ENCODE results near the gene CFAP74. TPM values are rescaled to one million over a fixed set of nuclear protein-coding genes. Genes with fewer than 3 reads are reported as not detected.

The CFAP74 gene
- total RNA-seq, 4 donors from 2014 or later = not detected

DNA sequence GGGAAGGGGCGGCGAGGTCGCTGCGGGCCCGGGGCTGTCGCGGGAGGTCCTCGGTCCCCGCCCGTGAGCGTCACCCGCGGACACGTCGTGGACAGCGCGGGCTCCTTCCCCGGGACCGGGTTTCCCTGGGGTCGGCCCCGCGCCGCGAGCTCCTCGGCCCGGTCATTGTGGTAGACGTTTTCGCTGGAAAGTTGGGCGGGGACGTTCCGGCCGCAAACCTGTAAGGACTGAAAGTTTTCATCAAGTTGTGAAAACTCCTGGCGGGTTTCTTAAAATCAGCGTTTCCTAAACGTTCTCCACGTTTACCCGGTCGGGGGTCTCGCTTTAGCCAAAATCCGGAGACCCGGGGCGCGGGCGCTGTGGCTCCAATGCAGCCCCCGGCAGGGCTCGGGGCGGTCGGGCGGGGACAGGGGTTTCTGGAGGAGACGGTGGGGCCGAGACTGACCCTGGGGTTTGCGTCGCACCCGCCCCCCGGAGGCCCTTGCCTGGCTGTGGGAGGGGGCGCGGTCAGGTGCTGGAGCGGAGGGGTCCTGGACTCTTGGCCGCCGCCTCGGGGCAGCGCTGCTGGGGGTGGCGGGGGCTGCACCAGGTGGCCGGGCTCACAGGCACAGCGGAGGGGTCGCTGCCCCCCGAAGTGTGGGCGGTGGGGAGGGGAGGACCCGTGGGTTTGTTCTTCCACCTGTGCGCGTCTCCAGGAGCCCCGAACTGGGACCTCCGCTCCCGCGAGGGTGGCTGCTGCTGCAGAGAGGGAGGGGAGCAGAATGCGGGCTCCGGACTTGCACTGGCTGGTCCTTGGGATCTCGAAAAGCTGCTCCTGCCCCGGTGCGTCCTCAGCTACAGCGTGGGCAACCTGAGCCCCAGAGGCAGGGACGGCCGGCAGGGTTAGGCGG, 47.5 kb upstream of the CFAP74 start:
- TF ChIP-seq, protein P1, sequence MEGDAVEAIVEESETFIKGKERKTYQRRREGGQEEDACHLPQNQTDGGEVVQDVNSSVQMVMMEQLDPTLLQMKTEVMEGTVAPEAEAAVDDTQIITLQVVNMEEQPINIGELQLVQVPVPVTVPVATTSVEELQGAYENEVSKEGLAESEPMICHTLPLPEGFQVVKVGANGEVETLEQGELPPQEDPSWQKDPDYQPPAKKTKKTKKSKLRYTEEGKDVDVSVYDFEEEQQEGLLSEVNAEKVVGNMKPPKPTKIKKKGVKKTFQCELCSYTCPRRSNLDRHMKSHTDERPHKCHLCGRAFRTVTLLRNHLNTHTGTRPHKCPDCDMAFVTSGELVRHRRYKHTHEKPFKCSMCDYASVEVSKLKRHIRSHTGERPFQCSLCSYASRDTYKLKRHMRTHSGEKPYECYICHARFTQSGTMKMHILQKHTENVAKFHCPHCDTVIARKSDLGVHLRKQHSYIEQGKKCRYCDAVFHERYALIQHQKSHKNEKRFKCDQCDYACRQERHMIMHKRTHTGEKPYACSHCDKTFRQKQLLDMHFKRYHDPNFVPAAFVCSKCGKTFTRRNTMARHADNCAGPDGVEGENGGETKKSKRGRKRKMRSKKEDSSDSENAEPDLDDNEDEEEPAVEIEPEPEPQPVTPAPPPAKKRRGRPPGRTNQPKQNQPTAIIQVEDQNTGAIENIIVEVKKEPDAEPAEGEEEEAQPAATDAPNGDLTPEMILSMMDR (IDR thresholded peaks at IDR 0.05 in 4 of 5, conservative IDR thresholded peaks at IDR 0.05 in 1 of 5) = no peak
- no peak for TF ChIP-seq POLR2A (IDR thresholded peaks at IDR 0.05)
- intact Hi-C loops (cut with DNase I; ENCODE audit: low total_unique reads) = no loop called here
- H3K27me3 ChIP-seq = peaks cover 40 to 43% (median 42%) of the 10 kb centered on the region in 3 donors

DNA sequence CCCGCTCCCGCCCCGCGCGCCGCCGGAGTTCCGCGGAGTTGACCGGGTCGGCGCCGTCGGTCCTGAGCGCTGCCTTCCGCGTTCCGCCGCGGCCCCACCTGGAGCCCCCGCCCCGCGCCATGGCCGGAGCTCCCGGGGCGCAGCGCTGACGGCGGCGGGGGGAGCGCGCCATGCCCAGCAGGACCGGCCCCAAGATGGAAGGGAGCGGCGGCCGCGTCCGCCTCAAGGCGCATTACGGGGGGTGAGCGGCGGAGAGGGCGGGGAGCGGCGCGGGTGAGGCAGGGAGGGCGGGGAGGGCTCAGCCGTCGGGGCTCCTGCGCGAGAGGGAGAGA, 46.8 kb upstream of the CFAP74 start:
- intact Hi-C loops (cut with DNase I; ENCODE audit: low total_unique reads) = no loop called here
- TF ChIP-seq POLR2A (IDR thresholded peaks at IDR 0.05) = no peak
- TF ChIP-seq, protein P1 (IDR thresholded peaks at IDR 0.05 in 4 of 5, conservative IDR thresholded peaks at IDR 0.05 in 1 of 5) = no peak
- Histone ChIP-seq H3K27ac (no peak overlapping the region), H3K27me3 (peaks cover 40 to 46% (median 43%) of the 10 kb centered on the region in 3 donors), H3K9me3 (no peaks in the 10 kb centered on the region), H3K4me3 (peak overlapping the region in 1 of 4 donors; percentile 34), H3K36me3 (no peaks in the 10 kb centered on the region), H3K4me1 (no peaks in the 10 kb centered on the region)
- in situ Hi-C loops (cut with MboI; ENCODE audit: low sequenced_read_pairs in 4 of 4) = no loop called here
- DNase-seq (no peak), ATAC-seq (no peak)

More for the DNA sequence above, 47.5 kb upstream of the CFAP74 start:
- in situ Hi-C loops (cut with MboI; ENCODE audit: low sequenced_read_pairs in 4 of 4) = no loop called here
- H3K4me3 ChIP-seq = peak overlapping the region in 1 of 4 donors; percentile 2
- no peaks in the 10 kb centered on the region for H3K4me1 ChIP-seq
- no peaks in the 10 kb centered on the region for H3K36me3 ChIP-seq
- H3K27ac ChIP-seq = no peak overlapping the region
- no peak for ATAC-seq
- no peak for DNase-seq
- no peaks in the 10 kb centered on the region for H3K9me3 ChIP-seq

DNA sequence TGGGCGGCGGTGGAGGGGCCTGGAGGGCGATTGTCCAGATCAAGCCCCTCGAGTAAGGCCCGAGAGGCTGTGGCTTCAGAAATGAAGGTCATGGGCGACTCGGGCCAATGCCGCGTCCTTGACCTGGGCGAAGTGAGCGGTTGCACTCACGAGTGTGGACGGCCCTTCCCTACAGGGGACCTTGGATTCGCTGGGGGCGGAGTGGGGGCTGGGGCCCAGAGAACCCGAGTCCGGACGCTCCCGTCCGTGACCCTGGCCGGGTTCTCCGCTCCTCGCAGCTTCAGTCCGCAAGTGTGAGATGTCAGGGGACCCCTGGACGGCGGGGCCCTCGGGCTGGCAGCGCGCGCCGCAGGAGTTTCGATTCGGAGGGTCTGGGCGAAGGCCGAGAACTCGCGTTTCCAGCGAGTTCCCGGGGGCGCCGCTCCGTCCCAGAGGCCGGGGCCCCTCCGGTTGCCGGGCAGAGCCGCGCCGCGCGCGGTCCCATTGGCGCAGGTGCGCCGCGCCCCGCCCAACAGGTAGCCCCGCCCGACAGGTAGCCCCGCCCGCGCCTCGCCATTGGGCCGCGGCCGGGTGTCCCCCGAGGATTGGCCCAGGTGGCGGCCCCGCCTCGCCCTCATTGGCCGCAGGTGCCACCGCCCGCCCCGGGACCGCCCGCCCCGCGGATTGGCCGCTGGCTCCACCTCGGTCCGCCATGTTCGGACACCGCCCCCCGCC, 46.3 kb upstream of the CFAP74 start, which contains the start of gene PRKCZ:
PRKCZ (plus strand) TSS at position 694 of the 714 bp plus-strand sequence. CDS start 220 bp downstream, outside the sequence.
- Histone ChIP-seq H3K27ac (no peak within 1 kb of the TSS), H3K4me3 (peak within 1 kb of the TSS; percentile 20 to 46 (median 30)), H3K36me3 (no peaks in the 10 kb centered on the region), H3K4me1 (peaks cover 4 to 5% of the 10 kb centered on the region in 2 donors), H3K27me3 (peaks cover 44 to 46% (median 46%) of the 10 kb centered on the region in 3 donors), H3K9me3 (no peaks in the 10 kb centered on the region)
- TF ChIP-seq POLR2A (IDR thresholded peaks at IDR 0.05) = no peak
- peak in 1 of 2 donors; percentile 24 for DNase-seq
- no peak for ATAC-seq
- intact Hi-C loops (cut with DNase I; ENCODE audit: low total_unique reads) = no loop called here
- in situ Hi-C loops (cut with MboI; ENCODE audit: low sequenced_read_pairs in 4 of 4) = loop anchor here in 1 of 4 donors (10.0 kb wide), 1 partner anchor 105 kb away; no protein-coding TSS in a partner anchor

DNA sequence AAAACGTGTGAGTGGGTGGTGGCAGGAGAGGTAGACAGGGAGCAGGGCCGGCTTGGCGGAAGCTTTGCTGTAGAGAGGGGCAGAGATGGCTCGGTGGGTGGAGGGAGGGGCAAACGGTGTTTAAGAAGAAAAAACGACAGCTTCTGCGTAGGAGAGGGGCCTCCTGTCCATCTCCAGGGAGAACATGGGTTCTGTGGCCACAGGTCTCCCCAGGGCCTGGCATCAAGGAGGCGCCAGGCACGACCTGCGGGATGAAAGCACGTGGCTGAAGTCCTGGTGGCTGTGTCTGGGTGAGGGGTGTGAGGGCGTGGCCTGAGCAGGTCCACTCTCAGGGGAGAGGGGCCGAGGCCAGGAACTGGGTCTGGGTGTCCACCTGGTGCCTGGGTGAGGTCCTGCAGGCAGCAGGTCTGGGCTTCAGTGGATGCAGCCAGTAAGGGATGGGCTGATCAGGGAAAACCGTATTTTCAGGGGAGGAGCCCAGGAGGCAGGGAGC, 45.7 kb upstream of the CFAP74 start:
- H3K27ac ChIP-seq = no peak overlapping the region
- in situ Hi-C loops (cut with MboI; ENCODE audit: low sequenced_read_pairs in 4 of 4) = loop anchor here in 1 of 4 donors (10.0 kb wide), 1 partner anchor 104 kb away; no protein-coding TSS in a partner anchor
- peak overlapping the region in 1 of 4 donors; percentile 46 for H3K4me3 ChIP-seq
- no peaks in the 10 kb centered on the region for H3K9me3 ChIP-seq
- ATAC-seq (no peak), DNase-seq (no peak)
- peaks cover 5% of the 10 kb centered on the region in 2 donors for H3K4me1 ChIP-seq
- H3K27me3 ChIP-seq = peaks cover 44 to 46% (median 46%) of the 10 kb centered on the region in 3 donors
- TF ChIP-seq POLR2A (IDR thresholded peaks at IDR 0.05) = no peak
- TF ChIP-seq, protein P1 (IDR thresholded peaks at IDR 0.05 in 4 of 5, conservative IDR thresholded peaks at IDR 0.05 in 1 of 5) = no peak
- H3K36me3 ChIP-seq = no peaks in the 10 kb centered on the region
- intact Hi-C loops (cut with DNase I; ENCODE audit: low total_unique reads) = no loop called here
